HG02623 (cell line): Measurements from ENCODE around the gene ECEL1.
"Not testable (repeated sequence)": the region's sequence is repeated elsewhere in the genome, so short reads cannot be mapped to it uniquely, and the experiment has no call there.

Source experiments
- ATAC-seq: cut with Tn5 transposase; IDR thresholded peaks from one replicate; pipeline ENCODE4 v1.9.1; 2021; ENCODE audit warnings: moderate library complexity; ENCODE audit not compliant: unreplicated experiment

Gene ECEL1

GRCh38 chr2:232464544-232464885, 23.1 kb downstream of the ECEL1 start:
- no peak for ATAC-seq

- ATAC-seq: no peak
Measured at GRCh38 chr2:232463701-232464543, 23.7 kb downstream of the ECEL1 start.

GRCh38 chr2:232460171-232460570, 27.5 kb downstream of the ECEL1 start:
- ATAC-seq: no peak

- ATAC-seq: no peak
Measured at GRCh38 chr2:232459419-232460035, 28.1 kb downstream of the ECEL1 start.

GRCh38 chr2:232458661-232459418, 28.8 kb downstream of the ECEL1 start:
- no peak for ATAC-seq

GRCh38 chr2:232458051-232458660, 29.5 kb downstream of the ECEL1 start:
- no peak for ATAC-seq

GRCh38 chr2:232457121-232458011, 30.3 kb downstream of the ECEL1 start:
- no peak for ATAC-seq

- ATAC-seq: no peak
Measured at GRCh38 chr2:232456296-232457120, 31.1 kb downstream of the ECEL1 start.

GRCh38 chr2:232455426-232456255, 32.0 kb downstream of the ECEL1 start, which contains the start of gene ALPI:
Gene ALPI (plus strand): TSS chr2:232456153. CDS start chr2:232456200, 47 bp downstream.
- no peak for ATAC-seq

- ATAC-seq: no peak
Measured at GRCh38 chr2:232454630-232455029, 33.0 kb downstream of the ECEL1 start.

GRCh38 chr2:232451645-232452044, 36.0 kb downstream of the ECEL1 start:
- not testable (repeated sequence) for ATAC-seq

GRCh38 chr2:232449964-232450363, 37.7 kb downstream of the ECEL1 start:
- ATAC-seq: no peak

- ATAC-seq: no peak
Measured at GRCh38 chr2:232448304-232448690, 39.3 kb downstream of the ECEL1 start.

- ATAC-seq: no peak
Measured at GRCh38 chr2:232447638-232448303, 39.9 kb downstream of the ECEL1 start.

GRCh38 chr2:232447091-232447620, 40.5 kb downstream of the ECEL1 start:
- no peak for ATAC-seq

- ATAC-seq: not testable (repeated sequence)
Measured at GRCh38 chr2:232446266-232446777, 41.3 kb downstream of the ECEL1 start.

GRCh38 chr2:232445149-232445885, 42.3 kb downstream of the ECEL1 start:
- ATAC-seq: not testable (repeated sequence)
